Mesodermal cell (in vitro differentiated cells): ENCODE data around the gene KCNQ5. TPM values are rescaled to one million over a fixed set of nuclear protein-coding genes. Genes with fewer than 3 reads are reported as not detected.
"Not testable (repeated sequence)": the region's sequence is repeated elsewhere in the genome, so short reads cannot be mapped to it uniquely, and the experiment has no call there.

Experiments
- H3K27ac ChIP-seq: 2 replicates; pipeline ENCODE4 v1.7.0; 2013; ENCODE audit warnings: mild to moderate bottlenecking, low read depth, low read length, moderate library complexity; ENCODE audit not compliant: severe bottlenecking
- H3K36me3 ChIP-seq: 2 replicates; pipeline ENCODE4 v1.7.1; 2013; ENCODE audit warnings: mild to moderate bottlenecking, low read length, moderate library complexity; ENCODE audit not compliant: control insufficient read depth, insufficient read depth
- H3K4me1 ChIP-seq: one replicate; pipeline ENCODE4 v1.7.1; 2013; ENCODE audit warnings: mild to moderate bottlenecking, low read length; ENCODE audit not compliant: insufficient read depth, control insufficient read depth, poor library complexity, severe bottlenecking
- H3K4me3 ChIP-seq: 2 replicates; pipeline ENCODE4 v1.7.0; 2013; ENCODE audit warnings: low read length, control low read depth, mild to moderate bottlenecking; ENCODE audit not compliant: insufficient read depth, poor library complexity, severe bottlenecking; ENCODE audit errors: extremely low read depth
- H3K9me3 ChIP-seq: 2 replicates; pipeline ENCODE4 v1.7.1; 2013; ENCODE audit warnings: mild to moderate bottlenecking, low read length, moderate library complexity; ENCODE audit not compliant: control insufficient read depth
- WGBS, 2 experiments: methylation state at CpG; one replicate each; pipeline ENCODE4 v1.1.5; 2013; ENCODE audit warnings: missing lambda C conversion rate in 2 of 2; ENCODE audit not compliant: insufficient coverage in 2 of 2; 5-methylcytosine and 5-hydroxymethylcytosine counted together
- polyA plus RNA-seq, 2 experiments: library from polyadenylated mRNA; stranded (reverse); fragments of 50-300 nt; gene quantifications; one replicate each; pipeline ENCODE4 v1.2.3, GENCODE V29; 2013

The KCNQ5 gene
- polyA plus RNA-seq (2013, experiment 1 of 2): 6.1 TPM
- 6.9 TPM for polyA plus RNA-seq (2013, experiment 2 of 2)

- H3K36me3 ChIP-seq: no peaks in the 10 kb centered on the region
- peaks cover 13% of the 10 kb centered on the region for H3K4me1 ChIP-seq
- H3K27ac ChIP-seq: no peak within 1 kb of the TSS
- H3K4me3 ChIP-seq: peak within 1 kb of the TSS; percentile 59
- WGBS, 2 experiments: 0 to 1% methylated on average over 34 of the region's 58 CpGs
- no peaks in the 10 kb centered on the region for H3K9me3 ChIP-seq
Observed at GRCh38 chr6:72621291-72622093, at the start of gene KCNQ5. TSS of gene KCNQ5 (plus strand) at chr6:72622064.

GRCh38 chr6:72579865-72580264 is 42.0 kb upstream of the KCNQ5 start:
- H3K9me3 ChIP-seq: no peaks in the 10 kb centered on the region
- H3K4me3 ChIP-seq: no peak overlapping the region
- H3K27ac ChIP-seq: no peak overlapping the region
- WGBS, 2 experiments: no CpG with 5 or more reads among the region's 2 CpGs
- no peaks in the 10 kb centered on the region for H3K4me1 ChIP-seq
- no peaks in the 10 kb centered on the region for H3K36me3 ChIP-seq

GRCh38 chr6:72580281-72580940 is 41.5 kb upstream of the KCNQ5 start:
- no peak overlapping the region for H3K27ac ChIP-seq
- H3K4me1 ChIP-seq: no peaks in the 10 kb centered on the region
- H3K9me3 ChIP-seq: no peaks in the 10 kb centered on the region
- no peaks in the 10 kb centered on the region for H3K36me3 ChIP-seq
- H3K4me3 ChIP-seq: no peak overlapping the region
- 0 to 46% methylated on average over 2 to 3 of the region's 6 CpGs for WGBS, 2 experiments

- not testable (repeated sequence) for H3K27ac ChIP-seq, H3K4me3 ChIP-seq, H3K36me3 ChIP-seq, H3K4me1 ChIP-seq, H3K9me3 ChIP-seq
- 84 to 100% methylated on average over 1 to 2 of the region's 2 CpGs for WGBS, 2 experiments
Observed at GRCh38 chr6:72580950-72581349, 40.9 kb upstream of the KCNQ5 start.

DNA sequence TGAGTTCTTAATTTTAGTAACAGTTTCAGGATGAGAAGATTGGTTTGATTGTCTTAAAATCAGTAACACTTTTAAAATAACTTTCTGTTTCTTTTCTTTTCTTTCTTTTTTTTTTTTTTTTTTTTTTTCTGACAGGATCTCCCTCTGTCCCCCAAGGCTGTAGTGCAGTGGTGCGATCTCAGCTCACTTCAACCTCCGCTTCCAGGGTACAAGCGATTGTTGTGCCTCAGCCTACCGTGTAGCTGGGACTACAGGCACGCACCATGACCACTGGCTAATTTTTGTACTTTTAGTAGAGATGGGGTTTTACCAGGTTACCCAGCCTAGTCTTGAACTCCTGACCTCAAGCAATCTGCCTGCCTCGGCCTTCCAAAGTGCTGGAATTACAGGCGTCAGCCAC is 33.7 kb upstream of the KCNQ5 start:
- Histone ChIP-seq H3K27ac (no peak overlapping the region), H3K4me1 (no peaks in the 10 kb centered on the region), H3K4me3 (no peak overlapping the region), H3K9me3 (no peaks in the 10 kb centered on the region), H3K36me3 (no peaks in the 10 kb centered on the region)
- 91 to 93% methylated on average over 2 to 6 of the region's 7 CpGs for WGBS, 2 experiments

DNA sequence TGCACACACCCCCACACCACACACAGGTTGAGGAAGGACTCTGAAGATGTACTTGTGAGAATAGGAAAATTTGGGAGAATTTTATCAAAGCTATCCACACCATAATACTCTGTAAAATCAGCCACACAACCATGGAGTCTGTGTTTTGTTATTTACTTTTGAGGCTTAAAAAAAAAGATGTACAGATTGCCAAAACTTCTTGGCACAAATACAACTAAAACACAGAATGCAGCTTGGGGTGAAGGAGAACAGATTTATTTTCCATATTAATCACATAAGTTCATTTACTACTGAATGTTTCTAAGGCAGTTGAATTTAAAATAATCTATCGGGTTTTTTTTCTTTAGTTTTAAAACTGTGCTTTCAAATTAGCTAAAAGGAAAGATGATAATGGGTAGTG is 32.8 kb upstream of the KCNQ5 start:
- H3K27ac ChIP-seq: no peak overlapping the region
- no peaks in the 10 kb centered on the region for H3K36me3 ChIP-seq
- whole genome bisulfite sequencing, 2 experiments: 100% methylated on average over 1 of the region's 1 CpG; no CpG with 5 or more reads in 1 of the 2 experiments
- H3K4me1 ChIP-seq: no peaks in the 10 kb centered on the region
- H3K4me3 ChIP-seq: no peak overlapping the region
- no peaks in the 10 kb centered on the region for H3K9me3 ChIP-seq

DNA sequence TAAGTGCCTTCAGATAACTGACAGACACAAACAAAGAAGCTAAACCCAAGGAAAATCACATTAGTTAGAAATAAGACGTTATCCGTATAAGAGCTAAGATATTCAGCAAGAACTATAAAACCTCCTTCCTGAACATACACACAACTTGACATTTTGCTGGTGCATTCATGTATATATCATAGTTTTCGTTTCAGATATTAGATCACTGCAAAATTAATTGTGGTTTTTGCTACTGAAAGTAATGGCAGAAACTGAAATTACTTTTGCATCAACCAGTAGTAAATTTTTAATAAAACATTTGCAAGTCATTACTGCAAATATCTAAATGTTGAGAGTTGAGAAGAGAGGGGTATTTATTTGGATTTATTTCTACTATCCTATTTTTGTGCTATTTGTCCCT is 26.1 kb upstream of the KCNQ5 start:
- H3K9me3 ChIP-seq: no peaks in the 10 kb centered on the region
- H3K4me3 ChIP-seq: no peak overlapping the region
- no peak overlapping the region for H3K27ac ChIP-seq
- H3K36me3 ChIP-seq: no peaks in the 10 kb centered on the region
- no peaks in the 10 kb centered on the region for H3K4me1 ChIP-seq
- 100% methylated on average over 2 of the region's 3 CpGs; no CpG with 5 or more reads in 1 of the 2 experiments for WGBS, 2 experiments

GRCh38 chr6:72616406-72617015 is 5.4 kb upstream of the KCNQ5 start:
- no peaks in the 10 kb centered on the region for H3K9me3 ChIP-seq
- H3K4me1 ChIP-seq: peaks cover 13% of the 10 kb centered on the region
- H3K4me3 ChIP-seq: no peak overlapping the region
- H3K36me3 ChIP-seq: no peaks in the 10 kb centered on the region
- no CpG with 5 or more reads among the region's 3 CpGs for WGBS, 2 experiments
- H3K27ac ChIP-seq: no peak overlapping the region

- Histone ChIP-seq H3K4me3 (no peak overlapping the region), H3K9me3 (no peaks in the 10 kb centered on the region), H3K27ac (no peak overlapping the region), H3K4me1 (peaks cover 13% of the 10 kb centered on the region), H3K36me3 (no peaks in the 10 kb centered on the region)
- 88 to 100% methylated on average over 1 of the region's 3 CpGs for WGBS, 2 experiments
Observed at GRCh38 chr6:72617721-72618120, 4.1 kb upstream of the KCNQ5 start.

- no peaks in the 10 kb centered on the region for H3K9me3 ChIP-seq
- H3K4me3 ChIP-seq: peak overlapping the region; percentile 24
- H3K4me1 ChIP-seq: peaks cover 13% of the 10 kb centered on the region
- H3K27ac ChIP-seq: no peak overlapping the region
- 9 to 11% methylated on average over 18 to 21 of the region's 31 CpGs for WGBS, 2 experiments
- no peaks in the 10 kb centered on the region for H3K36me3 ChIP-seq
Observed at GRCh38 chr6:72619883-72620696, 1.8 kb upstream of the KCNQ5 start.
